Fibroblast of peridontal ligament (primary cell): ENCODE measurements around the gene METTL4.

Experiments used
- DNase-seq: peaks from one replicate; pipeline ENCODE4 v3.0.0-alpha.2; 2010; ENCODE audit errors: extremely low read depth

The METTL4 gene

GRCh38 chr18:2571200-2572170 is at the start of gene METTL4, which contains the start of gene NDC80:
TSS of gene METTL4 (minus strand) at chr18:2571505. CDS start at chr18:2567216, 4,289 bp downstream.
TSS of gene NDC80 (plus strand) at chr18:2571557. CDS start at chr18:2572986, 1,429 bp downstream.
- DNase-seq = peak; percentile 87

- no peak for DNase-seq
These were observed 46.7 kb upstream of the METTL4 start for GRCh38 chr18:2618009-2618408.

GRCh38 chr18:2617401-2617998 is 46.2 kb upstream of the METTL4 start:
- DNase-seq = no peak

- peak; percentile 53 for DNase-seq
These were observed 41.7 kb upstream of the METTL4 start for GRCh38 chr18:2612996-2613395.

- no peak for DNase-seq
These were observed 39.2 kb upstream of the METTL4 start for GRCh38 chr18:2610549-2610948.

GRCh38 chr18:2609604-2610003 is 38.3 kb upstream of the METTL4 start:
- DNase-seq = no peak

GRCh38 chr18:2606335-2606734 is 35.0 kb upstream of the METTL4 start:
- peak; percentile 39 for DNase-seq

GRCh38 chr18:2602844-2603243 is 31.5 kb upstream of the METTL4 start:
- no peak for DNase-seq

- no peak for DNase-seq
These were observed 26.3 kb upstream of the METTL4 start for GRCh38 chr18:2597639-2598038.

GRCh38 chr18:2590303-2590702 is 19.0 kb upstream of the METTL4 start:
- no peak for DNase-seq

GRCh38 chr18:2589345-2590068 is 18.2 kb upstream of the METTL4 start:
- DNase-seq = peak; percentile 52

- DNase-seq = peak; percentile 69
These were observed 17.5 kb upstream of the METTL4 start for GRCh38 chr18:2588666-2589344.

GRCh38 chr18:2587788-2588187 is 16.5 kb upstream of the METTL4 start:
- DNase-seq = peak; percentile 37

- DNase-seq = peak; percentile 22
These were observed 2.1 kb upstream of the METTL4 start for GRCh38 chr18:2573408-2573807.

- DNase-seq = peak; percentile 29
These were observed 1.6 kb upstream of the METTL4 start for GRCh38 chr18:2572892-2573291.

- peak; percentile 8 for DNase-seq
These were observed 865 bp upstream of the METTL4 start for GRCh38 chr18:2572171-2572569.

- peak; percentile 69 for DNase-seq
These were observed 519 bp downstream of the METTL4 start for GRCh38 chr18:2570772-2571199.

- no peak for DNase-seq
These were observed 1.7 kb downstream of the METTL4 start for GRCh38 chr18:2569338-2570207.

- DNase-seq = no peak
These were observed 2.7 kb downstream of the METTL4 start for GRCh38 chr18:2568605-2569004.

GRCh38 chr18:2568129-2568528 is 3.2 kb downstream of the METTL4 start:
- DNase-seq = no peak

GRCh38 chr18:2564373-2564772 is 6.9 kb downstream of the METTL4 start:
- DNase-seq = no peak
